Ovary (tissue), 9 donors: Measurements from ENCODE around the gene CUBN. TPM values are rescaled to one million over a fixed set of nuclear protein-coding genes. Genes with fewer than 3 reads are reported as not detected.

ENCODE experiments used
- DNase-seq, 5 donors: peaks; one replicate each; pipeline ENCODE4 v3.0.0-alpha.2; 2019 to 2020
- H3K27ac ChIP-seq, 2 donors: fragments of 200-600 bp; one replicate each; pipeline versions ENCODE4 v1.5.1 to v1.8.0; 2019 to 2022
- H3K27me3 ChIP-seq: fragments of 200-600 bp; one replicate; pipeline ENCODE4 v1.8.0; 2022
- H3K36me3 ChIP-seq: fragments of 200-600 bp; sonication (generic); one replicate; pipeline ENCODE4 v1.5.1; 2019
- H3K4me1 ChIP-seq: one replicate; pipeline ENCODE4 v1.8.1; 2013; ENCODE audit warnings: mild to moderate bottlenecking, moderate library complexity; ENCODE audit not compliant: insufficient read depth
- H3K4me3 ChIP-seq: fragments of 200-600 bp; sonication (generic); one replicate; pipeline ENCODE4 v1.5.1; 2017
- H3K9me3 ChIP-seq, 2 donors: fragments of 200-600 bp in 1 of 2; sonication (generic) in 1 of 2; one replicate each; pipeline versions ENCODE4 v1.5.1 to v1.8.1; 2013 to 2019; ENCODE audit warnings: mild to moderate bottlenecking in 1 of 2, moderate library complexity in 1 of 2
- CTCF ChIP-seq, 3 donors: fragments of 450-650 bp in 2 of 3; fragments of 200-600 bp in 1 of 3; IDR thresholded peaks; one replicate each; pipeline versions ENCODE4 v1.5.1 to v1.8.0; 2016 to 2022; ENCODE audit warnings: antibody characterized with exemption in 3 of 3, mild to moderate bottlenecking in 1 of 3
- EP300 ChIP-seq: sonication (generic); formaldehyde crosslinking; IDR thresholded peaks from one replicate; pipeline ENCODE4 v1.6.1; 2017; ENCODE audit warnings: antibody characterized with exemption
- POLR2A ChIP-seq: fragments of 450-650 bp; IDR thresholded peaks from one replicate; pipeline ENCODE4 v1.6.1; 2017; ENCODE audit warnings: antibody characterized with exemption, mild to moderate bottlenecking, moderate library complexity
- WGBS, 3 donors: extraction: QIAGEN DNeasy Blood & Tissue Kit in 1 of 3; methylation state at CpG; one replicate each; pipeline versions ENCODE4 v1.1.5 to v1.1.7; 2013 to 2017; 5-methylcytosine and 5-hydroxymethylcytosine counted together
- intact Hi-C, 4 donors: fragments of 100-400 bp; cut with DNase I; formaldehyde crosslinking; loops; one replicate each; pipeline versions ENCODE4 v1.11.0 to v1.15.1; 2022 to 2023
- polyA plus RNA-seq, 2 donors: library from polyadenylated mRNA; stranded (reverse); fragments of 200-250 nt in 1 of 2; fragments of 350-450 nt in 1 of 2; fragmentation: Illumina TruSeq in 1 of 2; extraction: RNeasy Lipid Tissue Mini Kit (QIAGEN cat#74804) in 1 of 2; gene quantifications; one replicate each; pipeline ENCODE4 v1.2.3, GENCODE V29; 2013 to 2014
- total RNA-seq, 7 donors: library from RNA; depleted of rRNA in 2 of 7; stranded (reverse); fragments of >200 nt in 2 of 7; fragmentation: NEBNext Ultra II Directional in 3 of 7; extraction: Animal tissue kit (Norgen Biotek cat#: 25700) in 3 of 7; gene quantifications; one replicate each; pipeline versions ENCODE4 v1.1.0 to v1.2.4, GENCODE V29; 2016 to 2023
- donor health status: DM: no; HTN: no; CAD: no; lungs with moderate emphysema.
- donor health status: DM: no; HTN: no; CAD: no.
- donor health status: Bipolar disorder and iron deficiency.
- donor health status: DM: yes; HTN: yes; CAD: no.
- donor health status: DM: no; HTN: no; CAD: no.
- donor health status: DM: yes; HTN: yes; CAD: no.

Gene CUBN
- total and polyA plus RNA-seq, 9 donors: 1.9 to 5.8 (median 4.0) TPM

- WGBS, 3 donors: 73 to 85% (median 78%) methylated on average over 4 of the region's 4 CpGs
- no peak overlapping the region for H3K4me3 ChIP-seq
- no peak for TF ChIP-seq CTCF (IDR thresholded peaks at IDR 0.05)
- TF ChIP-seq POLR2A: no peak
- no peak for TF ChIP-seq EP300
- H3K4me1 ChIP-seq: no peaks in the 10 kb centered on the region
- no peaks in the 10 kb centered on the region for H3K9me3 ChIP-seq
- no peak for DNase-seq
- no peaks in the 10 kb centered on the region for H3K27me3 ChIP-seq
- no peak overlapping the region for H3K27ac ChIP-seq
- H3K36me3 ChIP-seq: no peaks in the 10 kb centered on the region
- intact Hi-C loops: no loop called here
Measured at GRCh38 chr10:16929069-16929468, 200.5 kb downstream of the CUBN start.

- no peaks in the 10 kb centered on the region for H3K9me3 ChIP-seq
- intact Hi-C loops: no loop called here
- DNase-seq: no peak
- 68 to 86% (median 84%) methylated on average over 4 of the region's 4 CpGs for WGBS, 3 donors
- H3K4me3 ChIP-seq: no peak overlapping the region
- H3K36me3 ChIP-seq: no peaks in the 10 kb centered on the region
- no peaks in the 10 kb centered on the region for H3K4me1 ChIP-seq
- TF ChIP-seq POLR2A: no peak
- no peak for TF ChIP-seq CTCF (IDR thresholded peaks at IDR 0.05)
- TF ChIP-seq EP300: no peak
- H3K27ac ChIP-seq: no peak overlapping the region
- no peaks in the 10 kb centered on the region for H3K27me3 ChIP-seq
Measured at GRCh38 chr10:16927546-16927945, 202.1 kb downstream of the CUBN start.

- Histone ChIP-seq H3K36me3 (no peaks in the 10 kb centered on the region), H3K9me3 (no peaks in the 10 kb centered on the region), H3K27me3 (no peaks in the 10 kb centered on the region), H3K27ac (no peak overlapping the region), H3K4me1 (no peaks in the 10 kb centered on the region), H3K4me3 (no peak overlapping the region)
- intact Hi-C loops: no loop called here
- TF ChIP-seq POLR2A (no peak), EP300 (no peak), CTCF (IDR thresholded peaks at IDR 0.05) (no peak)
- DNase-seq: no peak
- WGBS, 3 donors: 97 to 99% (median 99%) methylated on average over 3 of the region's 3 CpGs
Measured at GRCh38 chr10:16923726-16924125, 205.9 kb downstream of the CUBN start.

- no peak overlapping the region for H3K4me3 ChIP-seq
- no peak overlapping the region for H3K27ac ChIP-seq
- intact Hi-C loops: no loop called here
- H3K9me3 ChIP-seq: no peaks in the 10 kb centered on the region
- DNase-seq: no peak
- H3K4me1 ChIP-seq: no peaks in the 10 kb centered on the region
- no peaks in the 10 kb centered on the region for H3K36me3 ChIP-seq
- no peaks in the 10 kb centered on the region for H3K27me3 ChIP-seq
- no peak for TF ChIP-seq CTCF (IDR thresholded peaks at IDR 0.05)
- no peak for TF ChIP-seq EP300
- no peak for TF ChIP-seq POLR2A
- 51 to 81% (median 58%) methylated on average over 2 of the region's 2 CpGs for WGBS, 3 donors
Measured at GRCh38 chr10:16923309-16923708, 206.3 kb downstream of the CUBN start.
